Parathyroid adenoma (tissue), 2 donors: Measurements from ENCODE around the gene CD1C.
"Not testable (repeated sequence)": the region's sequence is repeated elsewhere in the genome, so short reads cannot be mapped to it uniquely, and the experiment has no call there.

Source experiments
- H2AFZ ChIP-seq: fragments of 300-600 bp; sonication (generic); one replicate; pipeline ENCODE4 v1.7.0; 2017; ENCODE audit warnings: antibody characterized with exemption, mild to moderate bottlenecking
- H3K27ac ChIP-seq: fragments of 300-600 bp; sonication (generic); one replicate; pipeline ENCODE4 v1.7.0; 2017
- H3K27me3 ChIP-seq: fragments of 300-600 bp; sonication (generic); one replicate; pipeline ENCODE4 v1.7.0; 2017; ENCODE audit warnings: low read length; ENCODE audit not compliant: control insufficient read depth, insufficient read depth
- H3K36me3 ChIP-seq: fragments of 300-600 bp; sonication (generic); one replicate; pipeline ENCODE4 v1.7.0; 2017; ENCODE audit warnings: low read length; ENCODE audit not compliant: control insufficient read depth, insufficient read depth
- H3K4me1 ChIP-seq: fragments of 300-600 bp; sonication (generic); one replicate; pipeline ENCODE4 v1.7.0; 2017; ENCODE audit warnings: control low read depth
- H3K4me2 ChIP-seq: fragments of 300-600 bp; sonication (generic); one replicate; pipeline ENCODE4 v1.7.0; 2017; ENCODE audit warnings: low read length
- H3K4me3 ChIP-seq: fragments of 300-600 bp; sonication (generic); one replicate; pipeline ENCODE4 v1.7.0; 2017; ENCODE audit warnings: low read depth, low read length
- H3K79me2 ChIP-seq: fragments of 300-600 bp; sonication (generic); one replicate; pipeline ENCODE4 v1.7.0; 2017; ENCODE audit warnings: control low read depth
- H3K9ac ChIP-seq: fragments of 300-600 bp; sonication (generic); one replicate; pipeline ENCODE4 v1.7.0; 2017; ENCODE audit warnings: mild to moderate bottlenecking
- H3K9me3 ChIP-seq: fragments of 300-600 bp; sonication (generic); one replicate; pipeline ENCODE4 v1.7.0; 2017; ENCODE audit warnings: low read length; ENCODE audit not compliant: control insufficient read depth
- TF ChIP-seq, protein P1 (sequence below): fragments of 300-600 bp; sonication (generic); IDR thresholded peaks from one replicate; pipeline ENCODE4 v1.7.0; 2017; ENCODE audit warnings: antibody characterized with exemption, mild to moderate bottlenecking
- donor health status: primary hyperparathyroidism.

Gene CD1C

DNA sequence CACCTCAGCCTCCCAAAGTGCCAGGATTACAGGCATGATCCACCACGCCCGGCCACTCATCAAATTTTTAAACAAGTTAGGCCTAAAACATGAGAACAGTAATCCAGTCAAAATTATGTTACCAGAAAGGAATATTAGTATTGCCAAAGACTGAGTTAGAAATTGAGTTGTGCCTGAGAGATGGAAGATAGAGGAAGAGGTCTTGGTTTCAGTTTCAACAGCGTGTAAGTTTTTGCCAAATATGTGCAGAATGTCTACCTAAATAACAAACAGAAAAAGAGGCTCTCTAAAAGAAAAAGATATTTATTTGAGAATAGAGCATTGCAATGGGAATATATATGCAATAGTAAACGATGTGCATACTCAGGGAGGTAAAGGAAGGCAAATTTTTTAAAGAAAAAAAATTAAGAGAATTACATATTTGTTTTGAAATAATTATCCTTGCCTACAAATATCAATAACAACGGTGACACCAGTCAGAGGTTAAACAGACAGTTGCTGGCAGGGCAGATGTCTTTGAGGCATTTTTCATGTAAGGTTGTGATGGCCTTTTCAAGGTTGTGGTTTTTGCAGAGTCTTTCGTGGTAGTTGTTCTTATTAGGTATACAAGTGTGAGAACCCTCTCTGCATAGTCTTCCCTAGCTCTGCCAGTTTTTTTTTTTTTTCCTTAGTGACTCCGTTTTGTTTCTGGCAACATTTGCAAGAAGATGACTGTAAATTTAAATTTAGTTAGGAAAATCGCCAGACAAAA lies 43.9 kb downstream of the CD1C start:
- H3K4me1 ChIP-seq, result no peaks in the 10 kb centered on the region
- no peaks in the 10 kb centered on the region for H3K9me3 ChIP-seq
- H3K9ac ChIP-seq, result no peak overlapping the region
- TF ChIP-seq, protein P1, sequence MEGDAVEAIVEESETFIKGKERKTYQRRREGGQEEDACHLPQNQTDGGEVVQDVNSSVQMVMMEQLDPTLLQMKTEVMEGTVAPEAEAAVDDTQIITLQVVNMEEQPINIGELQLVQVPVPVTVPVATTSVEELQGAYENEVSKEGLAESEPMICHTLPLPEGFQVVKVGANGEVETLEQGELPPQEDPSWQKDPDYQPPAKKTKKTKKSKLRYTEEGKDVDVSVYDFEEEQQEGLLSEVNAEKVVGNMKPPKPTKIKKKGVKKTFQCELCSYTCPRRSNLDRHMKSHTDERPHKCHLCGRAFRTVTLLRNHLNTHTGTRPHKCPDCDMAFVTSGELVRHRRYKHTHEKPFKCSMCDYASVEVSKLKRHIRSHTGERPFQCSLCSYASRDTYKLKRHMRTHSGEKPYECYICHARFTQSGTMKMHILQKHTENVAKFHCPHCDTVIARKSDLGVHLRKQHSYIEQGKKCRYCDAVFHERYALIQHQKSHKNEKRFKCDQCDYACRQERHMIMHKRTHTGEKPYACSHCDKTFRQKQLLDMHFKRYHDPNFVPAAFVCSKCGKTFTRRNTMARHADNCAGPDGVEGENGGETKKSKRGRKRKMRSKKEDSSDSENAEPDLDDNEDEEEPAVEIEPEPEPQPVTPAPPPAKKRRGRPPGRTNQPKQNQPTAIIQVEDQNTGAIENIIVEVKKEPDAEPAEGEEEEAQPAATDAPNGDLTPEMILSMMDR, result no peak
- H3K4me3 ChIP-seq, result no peak overlapping the region
- no peak overlapping the region for H3K4me2 ChIP-seq
- no peaks in the 10 kb centered on the region for H3K36me3 ChIP-seq
- H3K27me3 ChIP-seq, result no peaks in the 10 kb centered on the region
- H3K27ac ChIP-seq, result no peak overlapping the region
- no peak overlapping the region for H2AFZ ChIP-seq
- no peaks in the 10 kb centered on the region for H3K79me2 ChIP-seq

DNA sequence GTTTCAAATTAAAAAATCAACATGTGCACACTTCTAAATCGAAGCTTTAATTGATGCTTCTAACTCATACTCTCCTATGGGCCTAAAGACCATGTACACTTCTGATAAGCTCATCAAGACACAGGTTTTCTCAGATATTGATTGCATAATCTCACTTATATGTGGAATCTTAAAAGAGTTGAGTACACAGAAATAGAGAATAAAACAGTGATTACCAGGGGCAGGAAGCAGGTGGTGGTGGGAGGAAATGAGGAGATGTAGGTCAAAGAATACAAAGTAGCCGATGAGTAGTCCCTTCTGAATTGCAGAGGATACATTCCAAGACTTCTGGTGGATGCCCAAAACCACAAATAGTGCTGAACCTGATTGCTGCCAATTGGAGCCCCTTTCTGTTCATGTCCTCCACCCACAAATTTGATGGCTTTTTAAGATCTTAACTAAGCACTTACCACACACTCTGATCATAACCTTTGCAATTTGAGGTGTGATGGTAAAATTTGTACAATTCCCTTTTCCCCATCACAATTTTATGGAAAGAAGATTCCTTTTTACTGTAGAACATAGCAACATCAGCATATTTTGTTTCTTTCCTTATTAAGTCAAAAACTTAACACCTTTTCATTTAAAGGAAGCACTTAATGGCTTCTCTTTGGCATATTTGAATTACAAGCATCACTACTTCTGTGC lies 44.9 kb downstream of the CD1C start:
- TF ChIP-seq, protein P1, result no peak
- no peak overlapping the region for H3K9ac ChIP-seq
- H2AFZ ChIP-seq, result no peak overlapping the region
- H3K4me2 ChIP-seq, result no peak overlapping the region
- no peaks in the 10 kb centered on the region for H3K27me3 ChIP-seq
- no peaks in the 10 kb centered on the region for H3K79me2 ChIP-seq
- no peak overlapping the region for H3K27ac ChIP-seq
- H3K4me3 ChIP-seq, result no peak overlapping the region
- no peaks in the 10 kb centered on the region for H3K9me3 ChIP-seq
- no peaks in the 10 kb centered on the region for H3K36me3 ChIP-seq
- no peaks in the 10 kb centered on the region for H3K4me1 ChIP-seq

DNA sequence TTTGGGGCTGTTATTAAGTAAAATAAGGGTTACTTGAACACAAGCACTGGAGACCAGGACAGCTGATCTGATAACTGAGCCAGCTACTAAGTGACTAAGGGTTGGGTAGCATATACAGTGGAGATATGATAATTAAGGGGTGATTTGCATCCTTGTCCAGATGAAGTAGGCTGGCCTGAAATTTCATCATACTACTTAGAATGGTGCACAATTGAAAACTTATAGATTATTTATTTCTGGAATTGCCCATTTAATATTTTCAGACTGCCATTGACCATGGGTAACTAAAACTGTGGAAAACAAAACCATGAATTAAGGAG lies 45.5 kb downstream of the CD1C start:
- TF ChIP-seq, protein P1, result no peak
- Histone ChIP-seq H3K4me2 (no peak overlapping the region), H3K36me3 (no peaks in the 10 kb centered on the region), H3K4me1 (no peaks in the 10 kb centered on the region), H3K9me3 (no peaks in the 10 kb centered on the region), H2AFZ (no peak overlapping the region), H3K27me3 (no peaks in the 10 kb centered on the region), H3K4me3 (no peak overlapping the region), H3K79me2 (no peaks in the 10 kb centered on the region), H3K27ac (no peak overlapping the region), H3K9ac (no peak overlapping the region)

DNA sequence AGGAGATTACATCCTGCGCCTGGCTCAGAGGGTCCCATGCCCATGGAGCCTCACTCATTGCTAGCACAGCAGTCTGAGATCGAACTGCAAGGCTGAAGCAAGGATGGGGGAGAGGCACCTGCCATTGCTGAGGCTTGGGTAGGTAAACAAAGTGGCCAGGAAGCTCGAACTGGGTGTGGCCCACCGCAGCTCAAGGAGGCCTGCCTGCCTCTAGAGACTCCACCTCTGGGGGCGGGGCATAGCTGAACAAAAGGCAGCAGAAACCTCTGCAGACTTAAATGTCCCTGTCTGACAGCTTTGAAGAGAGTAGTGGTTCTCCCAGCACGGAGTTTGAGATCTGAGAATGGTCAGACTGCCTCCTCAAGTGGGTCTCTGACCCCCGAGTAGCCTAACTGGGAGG lies 46.7 kb downstream of the CD1C start:
- not testable (repeated sequence) for H3K4me2 ChIP-seq, H3K27ac ChIP-seq, H3K36me3 ChIP-seq, H3K9me3 ChIP-seq, H3K9ac ChIP-seq, H3K4me1 ChIP-seq, H3K79me2 ChIP-seq, H3K4me3 ChIP-seq, H2AFZ ChIP-seq, H3K27me3 ChIP-seq
